Effector CD8-positive, alpha-beta T cell (primary cell): ENCODE results near the gene HOXA4.

Source experiments
- DNase-seq: peaks from one replicate; lab custom pipeline; 2025; lab: John Stamatoyannopoulos, UW

HOXA4 gene

DNA sequence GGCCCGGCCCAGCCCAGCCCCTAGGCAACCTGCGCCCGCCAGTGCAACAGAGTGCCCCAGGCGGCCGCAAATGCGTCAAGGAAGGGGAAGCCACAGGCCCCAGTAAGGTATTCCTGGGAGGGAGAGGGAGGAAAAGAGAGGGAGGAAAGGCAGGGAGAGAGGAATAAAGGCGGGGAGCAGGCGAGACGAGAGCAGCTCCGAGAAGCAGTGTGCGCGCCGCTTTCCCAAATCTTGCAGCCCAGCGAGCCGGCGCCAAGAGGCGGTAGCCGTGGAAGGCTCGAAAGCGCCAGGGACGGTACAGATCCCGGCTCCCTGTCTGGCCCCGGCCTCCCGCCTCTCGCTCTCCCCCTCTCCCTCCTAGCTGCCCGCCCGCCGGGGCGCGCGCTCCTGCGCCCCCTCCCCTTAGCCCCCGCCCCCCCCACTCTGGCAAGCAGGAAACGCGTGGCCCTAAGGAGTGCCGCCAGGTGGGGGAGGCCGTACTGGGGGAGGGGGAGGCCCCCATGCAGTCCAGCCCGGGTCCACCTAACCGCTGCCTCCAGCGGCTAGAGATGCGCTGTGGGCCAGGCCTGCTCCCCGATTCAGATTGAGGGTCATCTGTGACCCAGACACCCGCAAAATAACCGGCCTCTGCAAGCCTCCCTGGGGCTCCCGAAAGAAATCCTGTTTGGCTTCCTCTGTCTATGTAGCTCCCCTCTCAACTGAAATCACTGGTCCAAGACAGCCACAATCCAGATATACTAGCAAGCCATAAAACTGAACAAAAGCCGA is 39.3 kb upstream of the HOXA4 start:
- no peak for DNase-seq

DNA sequence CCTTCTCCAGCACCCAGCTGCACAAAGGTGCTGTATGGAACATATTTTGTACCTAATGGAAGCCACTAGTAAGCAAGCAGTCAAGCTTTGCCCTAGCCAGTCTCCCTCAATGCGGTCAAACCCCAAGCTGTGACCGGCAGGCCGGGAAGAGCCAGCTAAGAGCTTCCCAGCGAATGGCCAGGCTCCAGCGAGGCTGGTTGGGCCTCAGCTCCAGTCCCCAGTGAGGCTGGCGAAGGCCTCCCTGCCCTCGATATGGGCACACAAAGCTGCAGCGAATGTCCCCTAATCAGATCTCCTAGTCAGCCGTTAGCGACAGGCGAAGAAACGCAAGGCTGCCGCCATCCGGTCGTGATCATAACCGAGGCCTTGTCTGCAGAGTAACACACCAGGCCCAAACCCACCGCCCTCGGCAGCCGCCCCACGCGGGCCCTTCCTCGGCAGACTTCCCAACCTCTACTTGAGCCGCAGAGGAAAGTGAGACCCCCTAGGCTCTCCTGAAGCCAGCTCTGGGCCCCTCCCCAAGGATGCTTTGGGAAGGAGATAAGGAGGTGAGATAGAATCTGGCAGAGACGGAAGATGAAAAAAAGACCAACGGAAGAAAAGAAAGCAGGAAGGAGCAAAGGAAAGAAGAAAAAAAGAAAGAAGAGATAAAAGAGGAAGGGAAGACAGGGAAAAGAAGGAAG is 37.8 kb upstream of the HOXA4 start:
- DNase-seq, result no peak

DNA sequence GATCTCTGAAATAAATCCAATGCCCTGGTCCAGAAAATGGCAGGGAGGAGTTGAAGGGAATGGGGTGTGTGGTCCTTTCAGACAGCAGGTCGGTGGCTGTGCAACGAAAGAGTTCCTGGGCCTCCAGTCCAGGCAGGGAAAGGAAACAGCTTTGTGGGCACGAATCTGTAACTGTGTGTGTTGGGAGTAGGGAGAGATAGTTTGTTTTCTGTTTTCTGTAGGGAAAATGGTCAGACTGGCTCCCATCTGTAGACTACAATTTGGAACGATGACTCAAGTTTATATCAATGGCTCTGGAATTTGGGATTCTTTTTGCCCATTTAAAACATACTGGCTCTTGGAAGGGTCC is 37.3 kb upstream of the HOXA4 start:
- no peak for DNase-seq

DNA sequence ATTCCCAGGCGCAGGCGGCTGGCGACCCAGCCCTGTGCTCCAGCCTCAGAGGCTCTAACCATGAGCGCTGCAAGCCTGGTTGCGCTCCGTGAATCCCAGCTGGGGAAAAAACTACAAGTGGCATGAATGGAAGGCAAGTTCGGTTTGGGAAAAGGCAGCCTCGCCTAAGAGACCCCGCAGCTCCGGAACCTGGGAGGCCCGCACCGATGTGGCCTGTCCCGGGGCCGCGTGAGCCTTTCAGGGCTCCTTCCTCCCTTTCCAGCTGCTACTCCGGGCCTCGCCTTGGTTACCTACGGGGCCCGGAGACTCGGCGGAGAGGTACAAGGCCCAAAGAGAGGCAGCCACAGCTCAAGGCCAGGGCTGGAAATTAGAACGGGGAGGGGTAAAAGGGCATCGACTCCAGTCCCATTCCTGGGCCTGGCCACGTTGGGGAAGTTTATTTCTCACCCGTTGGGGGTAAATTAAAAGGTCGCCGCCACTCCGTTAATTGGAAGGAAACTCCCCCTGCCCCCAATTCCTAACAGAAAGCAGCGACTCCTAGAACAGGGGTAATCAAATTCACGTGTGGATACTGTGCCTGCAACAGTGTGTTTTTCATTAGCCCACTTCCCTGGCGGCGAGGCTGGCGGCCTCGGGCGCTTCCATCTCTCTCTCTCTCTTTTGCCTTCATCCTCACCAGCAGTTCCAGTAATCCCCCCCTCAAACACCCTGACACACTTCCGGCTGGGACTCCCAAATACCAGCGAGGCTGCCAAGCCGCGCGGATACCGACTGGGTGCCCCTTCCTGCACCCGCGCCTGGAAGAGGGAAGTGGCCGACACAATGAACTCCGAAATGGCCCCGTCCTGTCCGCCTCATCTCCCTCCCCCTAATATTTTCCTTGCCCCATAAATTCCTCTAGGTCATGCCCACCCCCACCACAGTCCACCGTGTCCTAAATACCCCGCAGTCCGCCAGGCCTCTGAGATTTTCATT is 36.3 kb upstream of the HOXA4 start:
- no peak for DNase-seq

DNA sequence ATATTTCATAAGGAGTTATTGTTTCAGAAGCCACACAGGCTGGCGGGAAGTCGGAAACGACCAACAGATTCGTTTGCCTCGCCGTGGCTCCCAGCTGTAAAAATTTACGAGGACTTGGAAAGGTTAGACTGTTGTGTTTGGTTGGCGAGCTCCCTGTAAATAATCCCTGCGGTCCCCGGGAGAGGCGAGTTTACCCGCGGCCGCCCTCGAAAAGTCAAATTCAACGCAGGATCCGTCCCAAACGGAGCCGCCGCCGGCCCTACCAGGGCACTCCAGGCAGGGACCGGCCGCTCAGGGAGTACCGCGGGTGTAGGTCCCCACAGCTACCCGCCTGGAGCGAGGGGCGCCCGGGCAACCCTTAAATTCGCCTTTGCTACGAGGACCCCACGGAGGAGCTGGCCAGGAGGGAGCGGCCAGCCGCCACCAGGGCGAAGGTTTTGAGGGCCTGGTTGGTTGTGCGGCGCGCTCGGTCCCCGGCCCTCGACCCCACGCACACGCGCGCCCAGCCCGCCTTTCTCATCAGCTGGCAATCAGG is 35.5 kb upstream of the HOXA4 start:
- no peak for DNase-seq

DNA sequence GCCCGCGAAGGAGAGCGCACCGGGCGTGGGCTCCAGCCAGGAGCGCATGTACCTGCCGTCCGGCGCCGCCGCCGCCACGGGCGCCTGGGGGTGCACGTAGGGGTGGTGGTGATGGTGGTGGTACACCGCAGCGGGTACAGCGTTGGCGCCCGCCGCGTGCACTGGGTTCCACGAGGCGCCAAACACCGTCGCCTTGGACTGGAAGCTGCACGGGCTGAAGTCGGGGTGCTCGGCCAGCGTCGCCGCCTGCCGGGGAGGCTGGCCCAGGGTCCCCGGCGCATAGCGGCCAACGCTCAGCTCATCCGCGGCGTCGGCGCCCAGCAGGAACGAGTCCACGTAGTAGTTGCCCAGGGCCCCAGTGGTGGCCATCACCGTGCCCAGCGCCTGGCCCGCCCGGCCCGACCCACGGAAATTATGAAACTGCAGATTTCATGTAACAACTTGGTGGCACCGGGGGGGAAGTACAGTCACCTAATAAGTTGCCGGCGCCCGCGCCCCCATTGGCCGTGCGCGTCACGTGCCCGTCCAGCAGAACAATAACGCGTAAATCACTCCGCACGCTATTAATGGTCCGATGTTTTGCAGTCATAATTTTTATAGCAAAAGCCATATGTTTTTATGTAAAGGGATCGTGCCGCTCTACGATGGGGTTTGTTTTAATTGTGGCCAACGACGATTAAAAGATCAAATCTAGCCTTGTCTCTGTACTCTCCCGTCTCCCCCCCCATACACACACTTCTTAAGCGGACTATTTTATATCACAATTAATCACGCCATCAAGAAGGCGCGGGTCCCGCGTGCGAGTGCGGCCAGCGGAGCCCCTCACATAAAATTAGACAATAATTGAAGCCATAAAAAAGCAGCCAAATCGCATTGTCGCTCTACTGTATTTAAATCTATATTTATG is 34.8 kb upstream of the HOXA4 start, which contains the start of gene HOXA9:
Gene HOXA9 (minus strand): TSS at position 449 of the 907 bp plus-strand sequence. CDS start 80 bp downstream, at position 369.
- no peak for DNase-seq

DNA sequence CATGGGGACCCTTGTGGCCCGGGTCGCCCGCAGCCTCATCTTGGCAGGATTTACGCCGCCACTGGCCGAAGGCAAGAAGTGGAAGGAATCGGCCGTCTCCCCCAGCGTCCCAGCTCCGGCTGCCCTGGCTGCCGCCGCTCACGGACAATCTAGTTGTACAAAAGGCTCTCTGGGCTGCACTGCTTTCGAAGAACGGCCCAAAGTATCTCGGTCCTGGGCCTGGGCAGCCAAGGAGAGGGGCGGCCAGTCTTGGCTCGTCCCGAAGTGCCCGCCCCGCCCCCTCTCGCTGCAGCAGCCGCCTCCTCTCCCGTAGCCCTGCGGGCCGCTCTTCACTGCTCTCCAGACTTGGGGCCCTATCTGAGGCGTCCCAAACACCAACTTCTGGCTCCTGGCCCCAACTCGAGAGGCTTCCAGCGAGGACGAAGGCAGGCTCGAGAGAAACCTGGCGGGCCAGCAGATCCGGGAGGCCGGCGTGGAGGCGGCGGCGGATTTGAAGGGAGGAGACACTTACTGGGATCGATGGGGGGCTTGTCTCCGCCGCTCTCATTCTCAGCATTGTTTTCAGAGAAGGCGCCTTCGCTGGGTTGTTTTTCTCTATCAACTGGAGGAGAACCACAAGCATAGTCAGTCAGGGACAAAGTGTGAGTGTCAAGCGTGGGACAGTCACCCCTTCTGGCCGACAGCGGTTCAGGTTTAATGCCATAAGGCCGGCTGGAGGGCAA is 34.0 kb upstream of the HOXA4 start:
- no peak for DNase-seq

DNA sequence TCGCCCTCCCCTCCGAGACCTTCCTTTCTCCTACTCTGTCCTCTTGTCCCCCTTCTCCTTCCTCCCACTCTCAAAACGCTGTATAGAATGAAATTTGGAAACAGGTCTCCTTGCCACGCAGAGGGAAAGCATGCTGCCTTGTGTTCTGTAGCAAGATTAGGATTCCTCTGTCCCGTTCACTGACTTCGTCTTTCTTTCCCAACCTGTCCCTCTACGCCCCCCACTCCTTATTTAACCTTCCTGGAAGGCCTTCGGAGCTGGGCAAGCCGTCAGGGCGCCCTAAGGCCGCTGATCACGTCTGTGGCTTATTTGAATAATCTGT is 33.4 kb upstream of the HOXA4 start:
- no peak for DNase-seq

DNA sequence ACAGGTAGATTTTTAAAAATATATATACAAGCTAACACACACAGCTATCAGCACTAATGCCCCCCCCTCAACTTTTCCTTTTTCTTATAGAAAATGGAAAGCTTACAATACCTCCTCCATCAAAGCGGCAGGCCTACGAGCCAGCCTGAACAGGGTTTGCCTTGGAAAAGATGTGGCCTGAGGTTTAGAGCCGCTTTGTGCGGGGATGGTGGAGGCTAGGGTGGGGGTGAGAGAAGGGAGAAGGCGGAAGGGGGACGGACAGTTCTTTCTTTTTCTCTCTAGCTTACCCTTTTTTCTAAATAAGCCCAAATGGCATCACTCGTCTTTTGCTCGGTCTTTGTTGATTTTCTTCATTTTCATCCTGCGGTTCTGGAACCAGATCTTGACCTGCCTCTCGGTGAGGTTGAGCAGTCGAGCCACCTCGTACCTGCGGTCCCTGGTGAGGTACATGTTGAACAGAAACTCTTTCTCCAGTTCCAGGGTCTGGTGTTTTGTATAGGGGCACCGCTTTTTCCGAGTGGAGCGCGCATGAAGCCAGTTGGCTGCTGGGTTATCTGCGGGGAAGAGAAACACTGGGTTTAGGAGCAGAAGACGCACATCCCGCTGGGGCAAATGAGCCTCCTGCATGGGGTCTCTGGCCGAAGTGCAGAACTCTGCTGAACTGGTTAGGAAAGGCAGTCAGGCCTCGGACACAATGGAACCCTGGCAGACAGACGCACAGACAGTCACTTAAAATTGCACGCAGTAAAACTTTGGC is 32.9 kb upstream of the HOXA4 start:
- no peak for DNase-seq

DNA sequence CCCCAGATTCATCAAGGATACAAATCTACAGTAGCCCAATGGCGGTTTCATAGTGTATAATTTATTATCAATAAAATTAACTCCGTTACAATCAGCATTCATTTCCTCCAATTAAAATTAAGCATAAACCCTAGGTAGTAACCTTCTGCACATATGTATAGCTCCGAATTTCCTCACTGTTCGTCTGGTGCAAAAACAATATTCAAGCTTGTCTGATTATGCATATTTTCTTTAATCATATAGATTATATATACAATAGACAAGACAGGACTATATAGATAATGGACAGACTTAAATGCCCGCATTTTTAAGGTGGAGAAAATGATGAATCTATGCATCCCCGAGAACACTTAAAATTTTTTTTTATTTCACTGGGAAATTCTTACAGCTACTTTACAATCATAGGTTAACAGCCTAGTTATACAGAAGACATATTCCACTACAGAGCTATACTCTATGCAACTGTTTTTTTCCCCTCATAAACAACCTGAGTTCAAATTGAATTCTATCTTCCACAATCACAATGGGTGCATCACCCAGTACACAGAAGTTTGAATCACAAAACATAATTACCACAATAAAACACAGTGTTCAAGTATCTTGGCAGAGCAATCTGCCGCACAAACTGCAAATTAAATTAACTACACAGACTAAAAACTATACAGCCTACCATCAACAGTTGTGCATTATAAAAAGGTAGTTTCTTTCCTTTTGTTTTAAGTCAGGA is 32.2 kb upstream of the HOXA4 start:
- DNase-seq, result no peak

DNA sequence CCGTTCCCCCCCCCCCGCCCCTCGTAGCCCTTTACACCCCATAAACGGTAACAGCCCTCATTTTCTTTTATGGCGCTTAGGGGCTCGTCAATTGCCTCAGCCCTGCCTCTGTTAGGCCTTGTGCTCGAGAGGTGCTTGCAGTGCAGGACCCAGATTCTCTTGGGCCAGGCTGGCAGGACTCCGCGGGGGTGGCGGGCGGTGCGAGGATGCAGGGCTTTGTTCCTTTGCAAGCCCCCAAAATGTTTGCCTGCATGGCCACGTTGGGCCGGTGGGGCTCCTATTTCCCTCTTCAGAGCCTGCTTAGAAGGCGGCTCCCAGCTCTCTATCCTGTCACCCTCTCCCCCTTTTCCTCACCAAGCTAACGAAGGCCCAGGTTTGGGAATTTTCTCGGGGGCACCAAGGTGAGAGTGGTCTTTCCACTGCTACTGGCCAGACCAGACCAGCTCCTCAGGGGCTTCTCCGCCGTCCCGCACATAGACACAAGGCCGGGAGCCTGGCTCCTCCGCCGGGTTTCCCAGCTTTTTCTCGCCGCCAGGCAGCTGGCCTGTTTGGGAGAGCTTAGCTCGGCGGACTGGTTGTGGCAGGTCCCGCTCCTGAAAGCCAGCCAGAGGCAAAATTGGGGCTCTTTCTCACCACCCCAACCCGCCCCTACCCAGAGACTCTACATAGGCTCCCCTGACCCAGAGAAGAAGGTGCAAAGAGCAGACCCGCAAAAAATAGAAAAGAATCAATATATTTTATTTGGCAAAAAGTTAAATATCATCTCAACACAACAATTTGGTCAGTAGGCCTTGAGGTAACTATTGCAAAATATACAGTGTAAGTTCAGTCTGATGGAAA is 31.4 kb upstream of the HOXA4 start:
- no peak for DNase-seq

DNA sequence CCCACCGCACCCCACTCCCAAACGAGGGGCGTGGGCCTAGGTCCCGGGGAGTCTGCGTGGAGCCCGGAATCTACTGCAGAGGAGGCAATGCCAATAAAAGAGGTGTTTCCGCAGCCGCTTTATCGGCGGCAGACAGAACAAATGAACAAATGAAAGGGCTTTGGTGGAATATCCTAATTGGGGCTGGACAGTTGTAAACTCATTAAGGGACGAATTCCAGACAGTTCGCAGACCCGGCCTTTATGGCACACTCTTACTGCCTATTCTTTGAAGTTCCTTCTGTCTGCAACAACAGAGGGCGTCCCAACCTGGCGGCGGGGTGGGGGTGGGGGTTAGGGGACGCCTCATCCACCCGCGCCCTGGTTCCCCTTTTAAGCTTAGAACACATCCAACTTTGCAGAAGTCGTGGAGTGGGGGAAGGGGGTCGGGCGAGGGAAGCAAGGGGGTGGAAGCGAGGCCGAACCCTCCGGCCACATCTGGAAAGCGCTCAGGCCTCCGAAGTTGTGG is 30.7 kb upstream of the HOXA4 start:
- DNase-seq, result no peak

DNA sequence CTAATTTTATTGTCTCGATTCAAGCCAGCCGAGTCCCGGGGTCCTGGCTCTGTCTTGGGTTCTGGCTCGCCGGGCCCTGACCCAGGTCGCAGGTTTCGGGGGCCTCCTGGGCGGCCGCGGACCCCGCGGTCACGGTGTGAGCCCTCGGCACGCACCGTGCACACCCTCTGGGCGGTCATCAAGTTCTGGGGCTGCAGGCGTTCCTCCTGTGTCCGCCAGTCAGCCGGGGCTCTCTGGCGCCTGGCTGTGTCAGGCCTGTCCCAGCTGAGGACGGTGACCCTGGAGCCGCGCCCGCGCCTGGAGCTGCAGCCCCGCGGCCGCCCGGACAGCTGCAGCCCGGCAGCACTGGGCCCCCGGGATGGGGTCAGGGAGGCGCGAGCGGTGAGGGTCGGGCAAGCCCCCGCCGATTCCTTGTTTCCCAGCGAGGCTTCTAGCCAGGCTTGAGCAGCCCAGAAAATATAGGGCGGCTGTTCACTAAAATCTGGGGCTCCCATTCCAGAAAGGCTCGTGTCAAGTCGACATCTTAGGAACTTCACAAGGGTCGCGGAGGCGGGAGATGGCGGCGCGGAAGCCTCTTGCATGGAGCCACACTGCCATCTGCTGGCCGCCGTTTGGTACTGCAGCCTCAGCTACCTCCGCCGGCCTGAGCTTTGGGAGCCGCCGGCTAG is 30.1 kb upstream of the HOXA4 start:
- peak; percentile 79 for DNase-seq

DNA sequence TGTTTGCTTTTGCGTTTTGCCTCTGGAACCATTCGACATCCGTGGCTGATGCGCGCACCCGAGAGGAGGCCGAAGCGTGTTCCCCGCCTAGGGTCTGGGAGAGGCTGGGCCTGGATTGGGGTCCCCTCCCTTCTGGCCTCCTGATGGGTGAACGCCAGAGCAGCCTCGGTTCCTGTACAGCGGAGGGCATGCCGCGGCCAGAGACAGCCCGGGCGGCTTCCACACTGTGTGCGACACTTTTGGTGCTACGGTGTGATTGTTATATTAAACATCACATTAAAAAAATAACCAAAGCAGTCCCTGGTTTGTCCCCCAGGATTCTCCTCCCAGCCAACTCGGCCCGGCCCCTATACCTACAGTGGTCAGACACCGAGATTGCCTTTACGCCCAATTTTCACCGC is 29.6 kb upstream of the HOXA4 start:
- DNase-seq, result no peak

DNA sequence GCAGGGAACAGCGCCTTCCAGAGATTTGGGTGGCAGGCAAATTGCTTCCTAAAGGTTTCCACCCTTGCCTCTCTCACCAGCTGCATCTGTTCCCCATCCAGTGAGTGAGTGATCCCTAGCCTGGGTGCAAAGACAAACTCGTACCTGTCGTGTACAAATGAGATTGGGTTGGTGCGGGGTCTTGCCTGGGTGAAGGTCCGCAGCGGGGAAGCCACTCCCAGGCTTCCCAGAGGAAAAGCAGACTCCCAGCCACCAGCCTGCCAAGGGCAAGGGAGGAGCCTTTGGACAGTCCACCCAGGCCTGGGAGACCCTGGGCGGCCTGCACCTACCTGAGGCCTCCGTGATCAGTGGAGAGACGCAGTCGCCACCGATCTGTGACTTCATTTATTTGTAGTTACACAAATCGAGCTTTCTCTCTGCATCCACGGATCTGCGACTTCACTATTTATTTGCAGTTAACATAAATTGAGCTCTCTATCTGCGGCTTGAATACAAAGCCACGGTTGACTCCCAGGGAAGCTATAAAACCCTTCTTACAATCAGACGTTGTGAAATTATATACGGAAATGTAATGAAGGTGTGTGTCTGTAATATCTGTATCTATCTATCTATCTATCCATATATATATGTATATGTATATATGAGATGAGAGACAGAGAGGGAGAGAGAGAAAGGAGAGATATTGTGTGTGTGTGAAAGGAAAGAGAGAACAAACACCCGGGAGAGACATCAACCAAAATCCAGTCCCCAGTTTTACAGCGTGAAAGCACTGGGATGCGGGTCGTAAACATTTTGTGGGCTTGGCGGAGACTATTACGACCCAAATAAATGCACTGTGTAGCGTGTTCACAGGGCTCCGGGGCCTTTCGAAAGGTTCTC is 28.9 kb upstream of the HOXA4 start:
- no peak for DNase-seq
